ENCODE results near the gene KIAA1671. TPM values are rescaled to one million over a fixed set of nuclear protein-coding genes. Genes with fewer than 3 reads are reported as not detected.

Gene KIAA1671
- polyA plus RNA-seq, 1 donor from 2014 or later = 3.0 TPM

GRCh38 chr22:25208328-25208727 lies 255.8 kb downstream of the KIAA1671 start:
- Histone ChIP-seq H3K4me2 (ENCODE audit: low read length) (no peak overlapping the region), H3K79me2 (replicated peaks; ENCODE audit: insufficient read depth, low read length) (no peaks in the 10 kb centered on the region), H3K4me3 (ENCODE audit: low read length) (no peak overlapping the region), H3K9me2 (ENCODE audit: insufficient read depth, low read length) (no peaks in the 10 kb centered on the region), H3K9me3 (ENCODE audit: low read length) (no peaks in the 10 kb centered on the region), H3K27ac (ENCODE audit: low read length) (no peak overlapping the region), H3K36me3 (ENCODE audit: insufficient read depth, low read length) (no peaks in the 10 kb centered on the region), H3K9ac (ENCODE audit: low read length) (no peak overlapping the region), H2AFZ (ENCODE audit: low read depth, low read length) (no peak overlapping the region), H4K20me1 (ENCODE audit: insufficient read depth) (no peaks in the 10 kb centered on the region), H3F3A (ENCODE audit: insufficient read depth, low read length, poor library complexity, severe bottlenecking) (no peaks in the 10 kb centered on the region), H3K27me3 (ENCODE audit: insufficient read depth, low read depth, low read length) (no peaks in the 10 kb centered on the region)
- TF ChIP-seq RAD21 (conservative IDR thresholded peaks at IDR 0.05) = no peak
- no peak for TF ChIP-seq POLR2AphosphoS5 (IDR thresholded peaks at IDR 0.05)
- TF ChIP-seq CTCF (IDR thresholded peaks at IDR 0.05; ENCODE audit: poor library complexity, severe bottlenecking) = no peak
- no peak for TF ChIP-seq EP300 (conservative IDR thresholded peaks at IDR 0.05; ENCODE audit: poor library complexity, severe bottlenecking)
- TF ChIP-seq TAF1 (IDR thresholded peaks at IDR 0.05; ENCODE audit: low read depth) = no peak
- TF ChIP-seq REST (IDR thresholded peaks at IDR 0.05; ENCODE audit: borderline replicate concordance) = no peak
- TF ChIP-seq MXI1 (conservative IDR thresholded peaks at IDR 0.05; ENCODE audit: poor library complexity, severe bottlenecking) = no peak

GRCh38 chr22:25208743-25209505 lies 256.4 kb downstream of the KIAA1671 start:
- Histone ChIP-seq H3F3A (ENCODE audit: insufficient read depth, low read length, poor library complexity, severe bottlenecking) (no peaks in the 10 kb centered on the region), H3K4me2 (ENCODE audit: low read length) (no peak overlapping the region), H3K27me3 (ENCODE audit: insufficient read depth, low read depth, low read length) (no peaks in the 10 kb centered on the region), H3K9me3 (ENCODE audit: low read length) (no peaks in the 10 kb centered on the region), H3K9ac (ENCODE audit: low read length) (no peak overlapping the region), H2AFZ (ENCODE audit: low read depth, low read length) (no peak overlapping the region), H3K9me2 (ENCODE audit: insufficient read depth, low read length) (no peaks in the 10 kb centered on the region), H3K79me2 (replicated peaks; ENCODE audit: insufficient read depth, low read length) (no peaks in the 10 kb centered on the region), H3K36me3 (ENCODE audit: insufficient read depth, low read length) (no peaks in the 10 kb centered on the region), H3K27ac (ENCODE audit: low read length) (no peak overlapping the region), H3K4me3 (ENCODE audit: low read length) (no peak overlapping the region), H4K20me1 (ENCODE audit: insufficient read depth) (no peaks in the 10 kb centered on the region)
- TF ChIP-seq REST (IDR thresholded peaks at IDR 0.05; ENCODE audit: borderline replicate concordance) = no peak
- no peak for TF ChIP-seq EZH2 (IDR thresholded peaks at IDR 0.05; ENCODE audit: borderline replicate concordance, insufficient read depth, low read length, poor library complexity, severe bottlenecking)
- TF ChIP-seq CTCF (IDR thresholded peaks at IDR 0.05; ENCODE audit: poor library complexity, severe bottlenecking) = no peak
- no peak for TF ChIP-seq TAF1 (IDR thresholded peaks at IDR 0.05; ENCODE audit: low read depth)
- no peak for TF ChIP-seq SMC3 (conservative IDR thresholded peaks at IDR 0.05; ENCODE audit: poor library complexity)
- TF ChIP-seq RAD21 (conservative IDR thresholded peaks at IDR 0.05) = no peak
- TF ChIP-seq POLR2AphosphoS5 (IDR thresholded peaks at IDR 0.05) = no peak
- no peak for TF ChIP-seq MXI1 (conservative IDR thresholded peaks at IDR 0.05; ENCODE audit: poor library complexity, severe bottlenecking)
- TF ChIP-seq EP300 (conservative IDR thresholded peaks at IDR 0.05; ENCODE audit: poor library complexity, severe bottlenecking) = no peak
